WERI-Rb-1 (cell line): ENCODE data around the gene WDR31.

Experiments used
- DNase-seq: peaks from one replicate; pipeline ENCODE4 v3.0.0-alpha.2; 2020
- H3K27ac ChIP-seq: fragments of 250-450 bp; sonication (Bioruptor Pico); 2 replicates; pipeline ENCODE4 v1.5.1; 2020; ENCODE audit warnings: mild to moderate bottlenecking, moderate library complexity
- H3K27me3 ChIP-seq: fragments of 250-450 bp; sonication (Bioruptor Pico); 2 replicates; pipeline ENCODE4 v1.5.1; 2021; ENCODE audit warnings: mild to moderate bottlenecking, low read depth, moderate library complexity; ENCODE audit not compliant: insufficient read depth, severe bottlenecking
- H3K36me3 ChIP-seq: fragments of 250-450 bp; sonication (Bioruptor Pico); 2 replicates; pipeline ENCODE4 v1.5.1; 2020; ENCODE audit warnings: mild to moderate bottlenecking, moderate library complexity
- H3K4me3 ChIP-seq: 2 replicates; pipeline ENCODE4 v1.5.1; 2011; ENCODE audit warnings: low read depth, mild to moderate bottlenecking, control low read depth, low read length
- H3K9me3 ChIP-seq: fragments of 250-450 bp; sonication (Bioruptor Pico); 2 replicates; pipeline ENCODE4 v1.5.1; 2021; ENCODE audit warnings: mild to moderate bottlenecking, moderate library complexity; ENCODE audit not compliant: severe bottlenecking
- CTCF ChIP-seq: IDR thresholded peaks from 2 replicates; pipeline ENCODE4 v1.5.1; 2011; ENCODE audit warnings: low read depth, mild to moderate bottlenecking, control low read depth, inconsistent platforms, low read length

WDR31 gene

GRCh38 chr9:113266174-113266573, 73.9 kb downstream of the WDR31 start:
- DNase-seq, result peak; percentile 54
- Histone ChIP-seq H3K27ac (no peak overlapping the region; the same call in 1 of the 2 replicates), H3K27me3 (no peaks in the 10 kb centered on the region), H3K9me3 (no peaks in the 10 kb centered on the region), H3K36me3 (peaks cover 40% of the 10 kb centered on the region), H3K4me3 (no peak overlapping the region)
- TF ChIP-seq CTCF, result no peak
